Measurements from ENCODE around the gene RPS6KB1.
"Not testable (repeated sequence)": the region's sequence is repeated elsewhere in the genome, so short reads cannot be mapped to it uniquely, and the experiment has no call there.

RPS6KB1 gene

GRCh38 chr17:59940697-59941096 is 47.8 kb downstream of the RPS6KB1 start:
- not testable (repeated sequence) for H3K27ac ChIP-seq; H3K4me3 ChIP-seq (ENCODE audit: low read depth, low read length); H3K4me2 ChIP-seq (ENCODE audit: low read length); H3K9ac ChIP-seq; H3K9me3 ChIP-seq (ENCODE audit: control insufficient read depth, low read length); H3K27me3 ChIP-seq (ENCODE audit: control insufficient read depth, insufficient read depth, low read length); H3K4me1 ChIP-seq; H2AFZ ChIP-seq; H3K36me3 ChIP-seq (ENCODE audit: control insufficient read depth, insufficient read depth, low read length); H3K79me2 ChIP-seq

- no peak for TF ChIP-seq CTCF (IDR thresholded peaks at IDR 0.05)
- Histone ChIP-seq H3K79me2 (no peaks in the 10 kb centered on the region), H3K9me3 (ENCODE audit: control insufficient read depth, low read length) (no peaks in the 10 kb centered on the region), H3K27ac (no peak overlapping the region), H2AFZ (no peak overlapping the region), H3K4me3 (ENCODE audit: low read depth, low read length) (no peak overlapping the region), H3K9ac (no peak overlapping the region), H3K4me1 (no peaks in the 10 kb centered on the region), H3K4me2 (ENCODE audit: low read length) (no peak overlapping the region), H3K36me3 (ENCODE audit: control insufficient read depth, insufficient read depth, low read length) (no peaks in the 10 kb centered on the region), H3K27me3 (ENCODE audit: control insufficient read depth, insufficient read depth, low read length) (no peaks in the 10 kb centered on the region)
Observed at GRCh38 chr17:59941131-59941530, 48.2 kb downstream of the RPS6KB1 start.

GRCh38 chr17:59946433-59946832 is 53.5 kb downstream of the RPS6KB1 start:
- not testable (repeated sequence) for H3K4me1 ChIP-seq; H3K36me3 ChIP-seq (ENCODE audit: control insufficient read depth, insufficient read depth, low read length)

GRCh38 chr17:59947310-59947709 is 54.4 kb downstream of the RPS6KB1 start:
- not testable (repeated sequence) for H3K9ac ChIP-seq; H3K36me3 ChIP-seq (ENCODE audit: control insufficient read depth, insufficient read depth, low read length)

More at GRCh38 chr17:59946433-59946832, 53.5 kb downstream of the RPS6KB1 start:
- H3K27ac ChIP-seq; H3K9me3 ChIP-seq (ENCODE audit: control insufficient read depth, low read length); H3K79me2 ChIP-seq; H2AFZ ChIP-seq; H3K27me3 ChIP-seq (ENCODE audit: control insufficient read depth, insufficient read depth, low read length); H3K4me3 ChIP-seq (ENCODE audit: low read depth, low read length); H3K4me2 ChIP-seq (ENCODE audit: low read length); H3K9ac ChIP-seq: not testable (repeated sequence)

GRCh38 chr17:59950049-59950448 is 57.1 kb downstream of the RPS6KB1 start:
- H3K4me1 ChIP-seq = peaks cover 4% of the 10 kb centered on the region
- H3K27me3 ChIP-seq (ENCODE audit: control insufficient read depth, insufficient read depth, low read length) = no peaks in the 10 kb centered on the region
- TF ChIP-seq CTCF (IDR thresholded peaks at IDR 0.05) = no peak
- no peak overlapping the region for H3K27ac ChIP-seq
- no peaks in the 10 kb centered on the region for H3K36me3 ChIP-seq (ENCODE audit: control insufficient read depth, insufficient read depth, low read length)
- H3K4me3 ChIP-seq (ENCODE audit: low read depth, low read length) = no peak overlapping the region
- H3K4me2 ChIP-seq (ENCODE audit: low read length) = no peak overlapping the region
- no peaks in the 10 kb centered on the region for H3K9me3 ChIP-seq (ENCODE audit: control insufficient read depth, low read length)
- no peak overlapping the region for H2AFZ ChIP-seq
- no peaks in the 10 kb centered on the region for H3K79me2 ChIP-seq
- no peak overlapping the region for H3K9ac ChIP-seq

More at GRCh38 chr17:59947310-59947709, 54.4 kb downstream of the RPS6KB1 start:
- not testable (repeated sequence) for H3K79me2 ChIP-seq; H3K4me1 ChIP-seq; H3K4me2 ChIP-seq (ENCODE audit: low read length); H3K9me3 ChIP-seq (ENCODE audit: control insufficient read depth, low read length); H3K27ac ChIP-seq; H3K27me3 ChIP-seq (ENCODE audit: control insufficient read depth, insufficient read depth, low read length); H2AFZ ChIP-seq; H3K4me3 ChIP-seq (ENCODE audit: low read depth, low read length)

- Histone ChIP-seq H3K79me2 (no peaks in the 10 kb centered on the region), H3K27ac (no peak overlapping the region), H3K4me2 (ENCODE audit: low read length) (no peak overlapping the region), H3K27me3 (ENCODE audit: control insufficient read depth, insufficient read depth, low read length) (no peaks in the 10 kb centered on the region), H2AFZ (no peak overlapping the region), H3K9ac (no peak overlapping the region), H3K4me3 (ENCODE audit: low read depth, low read length) (no peak overlapping the region), H3K9me3 (ENCODE audit: control insufficient read depth, low read length) (no peaks in the 10 kb centered on the region), H3K4me1 (peaks cover 4% of the 10 kb centered on the region), H3K36me3 (ENCODE audit: control insufficient read depth, insufficient read depth, low read length) (no peaks in the 10 kb centered on the region)
- no peak for TF ChIP-seq CTCF (IDR thresholded peaks at IDR 0.05)
Observed at GRCh38 chr17:59954856-59955255, 61.9 kb downstream of the RPS6KB1 start.

GRCh38 chr17:59959574-59959973 is 66.7 kb downstream of the RPS6KB1 start:
- H3K4me2 ChIP-seq (ENCODE audit: low read length); H3K79me2 ChIP-seq; H2AFZ ChIP-seq; H3K9me3 ChIP-seq (ENCODE audit: control insufficient read depth, low read length); H3K4me1 ChIP-seq; H3K27me3 ChIP-seq (ENCODE audit: control insufficient read depth, insufficient read depth, low read length); H3K4me3 ChIP-seq (ENCODE audit: low read depth, low read length); H3K36me3 ChIP-seq (ENCODE audit: control insufficient read depth, insufficient read depth, low read length); H3K9ac ChIP-seq; H3K27ac ChIP-seq: not testable (repeated sequence)
